GM21447 (cell line): ENCODE data around the gene CACNA1D.
A peak's percentile ranks its signal among the peaks of the same experiment; 100 is the strongest.

Source experiments
- ATAC-seq: cut with Tn5 transposase; IDR thresholded peaks from one replicate; pipeline ENCODE4 v1.9.1; 2021; ENCODE audit not compliant: unreplicated experiment

Gene CACNA1D

GRCh38 chr3:53803124-53803815, 308.9 kb downstream of the CACNA1D start:
- ATAC-seq: no peak

GRCh38 chr3:53803816-53804695, 309.6 kb downstream of the CACNA1D start:
- ATAC-seq: no peak

- peak; percentile 61 for ATAC-seq
These were observed 310.5 kb downstream of the CACNA1D start for GRCh38 chr3:53804697-53805462.

- no peak for ATAC-seq
These were observed 311.2 kb downstream of the CACNA1D start for GRCh38 chr3:53805463-53806159.

GRCh38 chr3:53806182-53807116, 312.0 kb downstream of the CACNA1D start:
- ATAC-seq: peak; percentile 54

GRCh38 chr3:53807117-53807810, 312.9 kb downstream of the CACNA1D start:
- ATAC-seq: no peak

GRCh38 chr3:53808496-53808895, 314.1 kb downstream of the CACNA1D start:
- no peak for ATAC-seq

GRCh38 chr3:53809267-53809666, 314.9 kb downstream of the CACNA1D start:
- no peak for ATAC-seq

- ATAC-seq: no peak
These were observed 315.5 kb downstream of the CACNA1D start for GRCh38 chr3:53809764-53810400.

GRCh38 chr3:53811143-53811927, 316.9 kb downstream of the CACNA1D start:
- ATAC-seq: no peak

- ATAC-seq: no peak
These were observed 318.0 kb downstream of the CACNA1D start for GRCh38 chr3:53812434-53812833.

- ATAC-seq: no peak
These were observed 318.8 kb downstream of the CACNA1D start for GRCh38 chr3:53813229-53813628.

GRCh38 chr3:53813876-53814275, 319.5 kb downstream of the CACNA1D start:
- no peak for ATAC-seq

- ATAC-seq: no peak
These were observed 320.7 kb downstream of the CACNA1D start for GRCh38 chr3:53815067-53815466.

GRCh38 chr3:53815651-53816050, 321.2 kb downstream of the CACNA1D start:
- no peak for ATAC-seq

- no peak for ATAC-seq
These were observed 322.0 kb downstream of the CACNA1D start for GRCh38 chr3:53816425-53816824.

- ATAC-seq: no peak
These were observed 322.8 kb downstream of the CACNA1D start for GRCh38 chr3:53817211-53817610.

GRCh38 chr3:53817809-53818208, 323.4 kb downstream of the CACNA1D start:
- no peak for ATAC-seq
